T-helper 22 cell (primary cell): Measurements from ENCODE around the gene CENPC.
"Not testable (repeated sequence)": the region's sequence is repeated elsewhere in the genome, so short reads cannot be mapped to it uniquely, and the experiment has no call there.

Source experiments
- DNase-seq: peaks from one replicate; pipeline ENCODE4 v3.0.0-alpha.2; 2020; ENCODE audit warnings: low read depth

Gene CENPC

DNA sequence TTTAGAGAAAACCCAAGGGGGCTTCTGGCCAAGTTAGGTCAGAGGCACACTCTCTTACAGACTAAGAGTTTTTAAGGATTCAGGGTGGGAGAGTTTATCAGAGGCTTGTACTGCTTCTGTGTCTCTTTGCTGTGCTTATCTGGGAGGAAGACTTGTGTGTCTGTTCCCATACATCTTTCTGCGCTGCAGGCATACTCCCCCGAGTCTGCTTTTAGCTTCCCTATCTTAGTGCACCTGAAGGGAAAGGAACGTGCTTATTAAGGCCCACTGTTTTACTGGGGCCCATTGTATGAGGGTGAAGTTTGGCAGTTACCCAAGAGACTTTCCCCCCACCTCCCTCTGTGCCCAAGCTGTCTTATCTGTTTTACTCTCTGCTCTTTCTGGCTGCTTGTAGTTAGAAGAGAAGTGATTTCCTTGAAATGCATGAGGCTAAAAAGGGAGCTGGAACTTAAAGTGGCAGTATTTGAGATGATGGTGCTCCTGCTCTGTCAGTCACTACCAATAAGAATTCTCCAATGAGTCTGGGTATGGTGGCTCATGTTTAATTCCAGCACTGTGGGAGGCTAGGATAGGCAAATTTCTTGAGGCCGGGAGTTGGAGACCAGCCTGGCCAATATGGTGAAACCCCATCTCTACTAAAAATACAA, 7.0 kb upstream of the CENPC start:
- not testable (repeated sequence) for DNase-seq

DNA sequence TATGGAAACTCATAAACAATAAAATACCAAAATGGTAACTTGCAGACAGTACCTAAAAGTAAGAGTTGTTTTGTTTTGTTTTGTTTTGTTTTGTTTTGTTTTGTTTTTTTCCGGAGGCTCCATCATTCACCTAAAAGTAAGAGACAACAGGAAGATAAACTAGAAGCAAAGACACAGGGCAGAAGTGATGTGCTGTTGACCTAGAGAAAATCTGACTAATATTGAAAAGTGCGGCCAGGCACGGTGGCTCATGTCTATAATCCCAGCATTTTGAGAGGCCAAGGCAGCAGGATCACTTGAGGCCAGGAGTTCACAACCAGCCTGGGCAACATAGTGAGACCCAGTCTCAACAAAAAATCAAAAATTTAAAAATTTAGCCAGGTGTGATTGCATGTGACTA, 5.6 kb upstream of the CENPC start:
- DNase-seq, result no peak

DNA sequence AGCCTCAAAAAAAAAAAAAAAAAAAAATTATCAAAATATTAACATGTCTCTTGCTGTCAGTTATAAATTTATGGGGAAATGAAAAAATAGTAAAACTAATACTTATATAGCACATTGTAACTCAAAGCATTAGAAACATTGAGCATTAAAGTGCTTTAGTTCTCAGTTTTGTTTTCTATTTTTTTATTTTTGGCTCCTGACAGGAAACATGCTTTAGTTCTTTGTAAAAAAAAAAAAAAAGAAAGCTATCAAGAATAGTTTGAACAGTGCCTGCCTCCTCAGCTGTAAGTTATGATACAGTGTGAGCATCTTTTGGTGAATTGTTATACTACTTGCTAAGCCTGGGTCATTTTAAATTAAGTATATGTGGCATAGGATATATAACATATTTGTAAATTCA, 5.1 kb upstream of the CENPC start:
- DNase-seq, result no peak

DNA sequence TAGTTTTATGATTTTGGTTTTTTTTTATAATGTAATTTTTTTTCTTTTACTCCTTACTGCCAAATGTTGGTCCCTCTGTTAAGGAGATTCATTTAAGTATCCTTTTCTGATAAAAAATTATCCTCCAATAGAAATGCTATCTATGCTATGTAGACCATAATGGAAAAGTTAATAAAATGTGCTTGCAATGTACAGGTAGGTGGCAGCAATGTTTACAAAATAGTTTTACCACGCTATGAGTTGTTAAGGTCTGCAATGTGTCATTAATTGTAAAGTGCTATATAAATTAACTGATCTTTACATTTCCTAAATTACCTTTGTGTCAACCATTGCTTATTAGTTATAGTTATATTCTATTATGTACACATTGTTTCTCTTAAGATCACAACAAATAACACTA, 3.8 kb upstream of the CENPC start:
- DNase-seq, result no peak

DNA sequence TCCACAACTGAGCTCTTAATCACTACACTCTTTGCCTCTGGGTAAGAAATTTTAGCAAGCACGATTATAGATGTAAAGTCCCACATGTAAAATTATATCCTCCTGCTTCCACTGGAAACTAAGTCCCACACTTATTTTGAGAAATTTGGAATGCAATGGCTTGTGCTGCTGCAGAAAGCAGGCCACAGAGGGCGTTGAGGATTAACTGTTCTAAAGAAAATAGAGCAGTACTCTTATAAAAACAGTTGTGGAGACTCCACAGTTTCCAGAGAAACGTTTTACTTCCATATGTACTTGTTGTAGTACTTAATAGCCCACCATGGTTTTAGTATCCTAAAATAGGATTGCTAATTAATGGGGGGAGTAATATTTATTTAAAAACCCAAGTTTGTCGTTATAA, 1.7 kb upstream of the CENPC start:
- DNase-seq, result no peak

DNA sequence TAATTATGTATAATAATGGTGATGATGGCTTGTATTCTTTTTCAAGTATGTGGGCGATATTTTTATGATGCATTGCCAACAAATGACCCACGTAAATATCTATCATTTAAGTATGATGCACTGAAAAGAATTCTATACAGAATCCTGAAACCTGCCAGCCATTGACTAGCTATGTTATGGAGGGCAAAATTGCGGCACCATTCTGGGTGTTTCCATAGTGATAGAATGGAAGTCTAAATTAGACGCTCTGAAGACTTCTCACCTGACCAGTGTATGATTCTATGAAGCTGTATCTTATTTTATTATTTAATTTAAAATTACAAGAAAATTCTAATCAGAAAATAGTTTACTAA, 677 bp upstream of the CENPC start:
- no peak for DNase-seq

DNA sequence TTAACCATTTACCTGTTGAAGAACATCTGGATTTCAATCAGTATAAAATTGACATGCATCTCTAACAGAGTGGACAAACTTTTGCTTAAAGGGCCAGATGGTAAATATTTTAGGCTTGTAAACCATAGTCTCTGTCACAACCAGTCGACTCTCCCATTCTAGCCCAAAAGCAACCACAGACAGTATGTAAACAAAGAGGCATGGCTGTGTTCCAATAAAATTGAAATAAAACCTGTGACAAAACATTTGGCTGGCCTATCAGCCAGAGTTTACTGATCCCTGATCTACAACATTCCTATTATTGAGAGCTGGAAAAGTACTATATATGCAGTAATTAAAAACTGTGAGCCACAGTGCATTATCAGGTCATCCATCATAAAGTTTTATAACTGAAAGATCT, 3.2 kb downstream of the CENPC start:
- DNase-seq, result no peak

DNA sequence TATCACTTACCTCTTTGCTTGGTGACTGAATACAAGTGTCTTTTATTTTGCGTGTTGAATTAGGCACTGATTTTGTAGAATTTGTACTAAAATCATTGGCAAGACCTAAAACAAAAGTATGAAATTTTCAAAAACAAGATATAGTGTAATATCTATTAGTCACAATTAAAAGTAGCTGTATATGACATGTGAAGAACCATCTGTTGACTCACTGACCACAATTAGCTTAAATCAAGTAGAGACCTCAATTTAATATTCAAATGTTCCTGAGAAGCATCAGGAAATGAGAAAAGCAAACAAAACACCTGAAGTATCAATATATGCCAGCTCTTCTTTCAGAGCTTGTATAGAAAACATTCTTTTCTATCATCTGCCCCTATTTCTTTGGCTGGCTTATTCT, 5.5 kb downstream of the CENPC start:
- no peak for DNase-seq

DNA sequence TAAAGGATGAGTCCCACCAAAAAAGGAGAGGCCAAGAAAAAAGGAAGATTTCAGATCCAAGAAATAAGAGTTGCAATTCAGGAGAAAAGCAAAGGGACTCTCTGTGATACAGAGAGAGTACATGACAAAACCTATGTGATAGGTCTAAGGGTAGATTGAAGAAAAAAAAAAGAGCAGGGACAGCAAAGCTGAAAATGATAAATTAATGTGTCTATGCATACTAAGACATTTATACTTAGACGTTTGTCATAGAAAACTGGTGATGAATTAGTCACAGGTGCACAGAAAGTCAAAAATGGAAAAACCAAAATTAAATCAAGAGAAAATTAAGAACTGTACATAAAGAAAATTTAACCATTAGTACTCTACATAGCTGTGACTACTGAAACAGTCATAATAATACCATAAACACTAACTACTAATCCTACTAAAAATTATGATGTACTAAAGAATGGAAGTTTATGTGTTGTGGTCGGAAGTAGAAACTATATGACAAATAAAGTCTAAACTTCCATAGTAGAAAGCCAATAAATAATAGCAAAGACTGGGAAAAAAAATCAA, 9.9 kb downstream of the CENPC start:
- no peak for DNase-seq

DNA sequence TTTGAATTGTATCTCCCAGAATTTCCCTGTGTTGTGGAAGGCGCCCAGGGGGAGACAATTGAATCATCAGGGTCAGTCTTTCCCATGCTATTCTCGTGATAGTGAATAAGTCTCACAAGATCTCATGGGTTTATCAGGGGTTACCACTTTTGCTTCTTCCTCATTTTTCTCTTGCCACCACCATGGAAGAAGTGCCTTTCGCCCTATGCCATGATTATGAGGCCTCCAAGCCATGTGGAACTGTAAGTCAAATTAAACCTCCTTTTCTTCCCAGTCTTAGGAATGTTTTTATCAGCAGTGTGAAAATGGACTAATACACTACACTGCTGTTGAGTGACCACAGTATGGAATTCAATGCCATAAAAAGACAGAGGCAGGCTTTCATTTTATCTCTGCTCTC, 12.2 kb downstream of the CENPC start:
- DNase-seq, result no peak

DNA sequence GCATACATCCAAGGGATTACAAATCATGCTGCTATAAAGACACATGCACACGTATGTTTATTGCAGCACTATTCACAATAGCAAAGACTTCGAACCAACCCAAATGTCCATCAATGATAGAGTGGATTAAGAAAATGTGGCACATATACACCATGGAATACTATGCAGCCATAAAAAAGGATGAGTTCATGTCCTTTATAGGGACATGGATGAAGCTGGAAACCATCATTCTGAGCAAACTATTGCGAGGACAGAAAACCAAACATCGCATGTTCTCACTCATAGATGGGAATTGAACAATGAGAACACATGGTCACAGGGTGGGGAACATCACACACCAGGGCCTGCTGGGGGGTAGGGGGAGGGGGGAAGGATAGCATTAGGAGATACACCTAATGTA, 12.9 kb downstream of the CENPC start:
- DNase-seq, result not testable (repeated sequence)

DNA sequence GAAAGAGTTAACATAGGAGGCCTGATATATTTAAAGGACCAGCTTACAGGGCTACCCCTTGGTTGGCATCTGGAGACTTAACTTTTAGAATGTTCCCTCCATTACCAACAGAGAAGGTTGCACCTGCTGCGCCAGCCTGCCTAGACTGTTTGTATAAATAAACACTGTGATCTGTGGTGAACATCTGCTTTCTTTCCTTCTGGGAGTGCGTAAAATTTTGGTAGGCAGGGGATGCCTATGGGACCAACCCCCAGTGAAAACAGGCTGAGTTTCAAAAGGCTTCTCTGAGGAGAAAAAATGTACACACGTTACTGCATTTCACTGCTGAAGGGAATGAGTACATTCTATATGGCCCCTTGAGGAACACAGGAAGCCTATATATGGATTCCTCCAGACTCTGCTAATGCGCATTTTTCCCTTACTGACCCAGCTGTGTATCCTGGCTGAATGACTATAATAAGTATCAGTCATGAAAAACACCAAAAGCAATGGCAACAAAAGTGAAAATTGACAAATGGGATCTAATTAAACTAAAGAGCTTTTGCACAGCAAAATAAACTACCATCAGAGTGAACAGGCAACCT, 13.8 kb downstream of the CENPC start:
- DNase-seq, result no peak

DNA sequence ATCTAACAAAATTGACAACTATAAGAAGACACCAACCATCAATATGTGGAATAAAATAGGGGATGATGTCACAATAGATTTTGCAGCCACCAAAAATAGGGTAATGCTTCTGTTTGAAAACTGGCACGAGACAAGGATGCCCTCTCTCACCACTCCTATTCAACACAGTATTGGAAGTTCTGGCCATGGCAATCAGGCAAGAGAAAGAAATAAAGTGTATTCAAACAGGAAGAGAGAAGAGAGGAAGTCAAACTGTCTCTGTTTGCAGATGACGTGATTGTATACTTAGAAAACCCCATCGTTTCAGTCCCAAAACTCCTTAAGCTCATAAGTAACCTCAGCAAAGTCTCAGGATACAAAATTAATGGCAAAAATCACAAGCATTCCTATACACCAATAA, 21.2 kb downstream of the CENPC start:
- DNase-seq, result not testable (repeated sequence)

DNA sequence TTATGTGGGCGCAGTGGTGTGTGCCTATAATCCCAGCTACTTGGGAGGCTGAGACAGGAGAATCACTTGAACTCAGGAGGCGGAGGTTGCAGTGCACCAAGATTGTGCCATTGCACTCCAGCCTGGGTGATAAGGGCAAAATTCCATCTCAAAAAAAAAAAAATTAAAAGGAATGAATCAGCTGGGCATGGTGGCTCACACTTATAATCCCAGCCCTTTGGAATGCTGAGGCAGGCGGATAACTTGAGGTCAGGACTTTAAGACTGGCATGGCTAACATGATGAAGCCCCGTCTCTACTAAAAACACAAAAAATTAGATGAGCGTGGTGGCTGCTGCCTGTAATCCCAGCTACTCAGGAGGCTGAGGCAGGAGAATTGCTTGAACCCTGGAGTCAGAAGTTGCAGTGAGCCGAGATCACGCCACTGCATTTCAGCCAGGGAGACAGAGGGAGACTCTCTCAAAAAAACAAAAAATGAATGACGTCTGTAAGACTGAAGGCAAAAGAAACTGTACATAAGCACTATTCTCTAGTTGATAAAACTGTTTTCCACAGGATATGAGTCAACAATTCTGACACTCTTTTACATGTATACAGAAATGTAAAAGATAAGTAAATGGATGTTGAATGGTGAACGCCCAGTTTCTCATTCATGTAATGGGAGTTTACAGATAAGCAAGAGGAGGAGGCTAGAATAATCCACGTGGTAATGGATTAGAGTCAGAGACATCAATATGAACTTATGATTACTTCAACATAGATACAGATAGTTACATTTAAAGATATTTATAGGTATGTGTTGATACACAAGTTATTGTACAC, 22.2 kb downstream of the CENPC start:
- DNase-seq, result no peak

DNA sequence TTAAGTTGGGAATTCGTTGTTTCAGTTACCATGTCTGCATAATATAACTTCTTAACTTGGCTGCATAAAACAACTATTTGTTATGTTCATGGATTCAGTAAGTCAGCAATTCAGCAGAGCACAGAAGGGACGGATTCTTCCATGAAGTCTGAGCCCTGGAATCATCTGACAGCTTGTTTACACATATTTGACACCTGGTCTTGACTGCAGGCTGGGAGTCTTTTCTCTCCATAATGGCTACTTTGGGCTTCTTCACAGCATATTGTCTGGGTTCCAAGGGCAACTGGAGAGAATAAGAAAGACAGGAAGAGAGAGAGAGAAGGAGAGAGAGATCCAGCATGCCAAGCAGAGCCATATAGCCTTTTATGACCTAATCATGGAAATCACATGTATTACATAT, 23.1 kb downstream of the CENPC start:
- DNase-seq, result no peak

DNA sequence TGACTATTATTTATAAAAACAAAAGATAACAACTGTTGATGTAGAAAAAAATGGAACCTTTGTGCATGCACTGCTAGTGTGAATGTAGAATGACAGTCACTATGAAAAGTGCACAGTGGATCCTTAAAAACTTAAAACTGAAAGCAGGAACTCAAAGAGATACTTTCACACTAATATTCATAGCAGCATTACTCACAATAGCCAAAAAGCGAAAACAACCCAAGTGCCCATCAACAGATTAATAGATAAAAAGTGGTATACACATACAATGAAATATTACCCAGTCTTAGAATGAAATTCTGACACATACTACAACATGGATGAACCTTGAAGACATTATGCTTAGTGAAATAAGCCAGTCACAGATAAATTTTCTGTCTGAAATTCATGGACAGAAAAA, 23.8 kb downstream of the CENPC start:
- DNase-seq, result no peak

DNA sequence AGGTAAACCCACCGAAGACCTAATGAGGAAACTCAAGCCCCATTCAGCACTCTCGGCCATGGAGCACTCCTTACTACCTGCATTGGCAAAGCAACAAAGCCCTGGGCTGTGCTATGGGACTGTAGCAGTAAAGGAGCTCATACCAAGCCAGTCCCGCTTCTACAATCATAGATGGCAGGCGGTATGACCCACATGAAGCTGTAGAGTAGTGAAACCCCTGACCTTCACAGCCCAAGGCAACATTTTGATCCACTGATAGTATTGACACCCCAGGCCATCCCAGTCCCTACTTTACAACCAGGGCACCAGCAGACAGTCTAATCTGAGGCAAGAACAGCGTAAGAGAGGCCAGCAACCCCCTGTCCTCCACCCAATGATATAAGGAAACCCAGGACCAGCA, 25.2 kb downstream of the CENPC start:
- no peak for DNase-seq

DNA sequence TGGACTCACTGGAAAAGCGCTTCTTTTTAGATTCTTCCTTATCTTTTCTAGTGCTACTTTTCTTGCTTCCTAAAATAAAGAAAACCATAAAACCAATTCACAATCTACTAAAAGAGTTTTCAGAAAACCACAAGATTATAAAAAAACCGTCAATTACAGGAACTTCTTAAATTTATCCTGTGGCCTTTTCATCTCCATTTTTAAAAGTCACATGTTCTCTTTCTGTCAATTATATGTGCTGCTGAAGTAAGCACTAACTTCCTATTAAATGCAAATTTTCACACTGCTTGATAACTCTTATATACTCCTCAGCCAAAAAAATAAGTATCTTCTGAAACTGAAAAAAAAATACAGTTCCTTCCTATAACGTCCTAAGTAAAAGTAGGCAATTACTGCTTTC, 32.8 kb downstream of the CENPC start:
- DNase-seq, result no peak

DNA sequence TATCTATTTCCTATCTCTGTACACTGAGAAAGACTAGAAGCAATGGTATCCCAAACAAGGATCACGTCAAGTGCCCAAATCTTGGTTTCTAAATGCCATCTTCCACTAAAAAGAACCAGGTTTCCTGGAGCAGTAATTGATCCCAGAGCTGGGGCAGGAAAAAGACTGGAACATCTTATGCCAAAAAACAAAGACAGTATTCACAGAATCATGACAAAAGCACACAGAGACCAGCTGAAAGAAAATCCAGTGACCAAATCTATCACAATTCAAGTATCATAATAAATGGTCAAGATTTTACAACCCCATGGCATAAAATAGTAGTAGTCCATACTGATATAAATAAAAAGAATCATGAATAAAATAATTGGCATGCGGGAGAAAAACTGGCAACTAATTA, 44.9 kb downstream of the CENPC start:
- DNase-seq, result no peak

DNA sequence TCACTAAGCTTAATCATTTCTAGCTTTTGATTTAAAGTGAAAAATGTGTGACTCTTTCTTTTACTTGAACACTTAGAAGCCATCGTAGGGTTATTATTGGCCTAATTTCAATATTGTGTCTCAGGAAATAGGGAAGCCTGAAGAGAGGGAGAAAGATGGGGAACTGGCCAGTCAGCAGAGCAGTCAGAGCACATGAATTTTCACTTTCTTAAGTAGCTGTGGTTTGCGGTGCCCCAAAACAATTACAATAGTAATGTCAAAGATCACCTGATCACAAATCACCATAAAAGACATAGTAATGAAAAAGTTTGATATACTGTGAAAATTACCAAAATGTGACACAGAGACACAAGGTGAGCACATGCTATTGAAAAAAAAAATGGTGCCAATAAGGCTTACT, 45.5 kb downstream of the CENPC start:
- no peak for DNase-seq

DNA sequence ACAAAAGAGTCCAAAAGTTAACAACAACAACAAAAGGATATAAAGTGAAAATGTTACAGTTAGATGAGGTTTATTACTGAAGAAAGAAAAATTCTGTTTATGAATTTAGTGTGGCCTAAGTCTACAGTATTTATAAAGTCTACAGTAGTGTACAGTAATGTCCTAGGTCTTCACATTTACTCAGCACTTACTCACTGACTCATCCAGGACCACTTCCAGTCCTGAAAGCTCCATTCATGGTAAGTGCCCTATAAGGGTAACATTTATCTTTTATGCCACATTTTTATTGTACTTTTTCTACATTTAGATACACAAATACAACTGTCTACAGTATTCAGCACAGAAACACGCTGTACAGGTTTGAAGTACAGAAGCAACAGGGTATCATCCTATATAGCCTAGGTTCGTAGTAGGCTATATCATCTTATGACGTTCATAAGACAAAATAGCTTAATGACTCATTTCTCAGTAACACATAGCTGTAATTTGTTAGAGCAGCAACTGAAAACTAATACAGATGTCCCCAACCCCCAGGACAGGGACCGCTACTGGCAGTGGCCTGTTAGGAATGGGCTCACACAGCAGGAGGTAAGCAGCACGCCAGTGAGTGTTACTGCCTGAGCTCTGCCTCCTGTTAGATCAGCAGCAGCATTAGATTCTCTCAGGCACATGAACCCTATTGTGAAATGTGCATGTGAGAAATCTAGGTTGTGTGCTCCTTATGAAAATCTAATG, 61.3 kb downstream of the CENPC start:
- DNase-seq, result no peak

DNA sequence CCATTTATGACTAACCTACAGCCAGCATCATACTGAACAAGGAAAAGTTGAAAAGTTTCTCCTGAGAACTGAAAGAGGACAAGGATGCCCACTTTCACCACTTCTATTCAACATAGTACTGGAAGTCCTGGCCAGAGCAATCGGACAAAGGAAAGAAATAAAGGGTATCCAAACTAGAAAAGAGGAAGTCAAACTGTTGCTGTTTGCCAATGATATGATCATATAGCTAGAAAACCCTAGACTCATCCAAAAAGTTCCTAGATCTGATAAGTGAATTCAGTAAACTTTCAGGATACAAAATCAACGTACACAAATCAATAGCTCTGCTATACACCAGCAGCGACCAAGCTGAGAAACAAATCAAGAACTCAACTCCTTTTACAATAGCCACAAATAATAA, 64.5 kb downstream of the CENPC start:
- no peak for DNase-seq

DNA sequence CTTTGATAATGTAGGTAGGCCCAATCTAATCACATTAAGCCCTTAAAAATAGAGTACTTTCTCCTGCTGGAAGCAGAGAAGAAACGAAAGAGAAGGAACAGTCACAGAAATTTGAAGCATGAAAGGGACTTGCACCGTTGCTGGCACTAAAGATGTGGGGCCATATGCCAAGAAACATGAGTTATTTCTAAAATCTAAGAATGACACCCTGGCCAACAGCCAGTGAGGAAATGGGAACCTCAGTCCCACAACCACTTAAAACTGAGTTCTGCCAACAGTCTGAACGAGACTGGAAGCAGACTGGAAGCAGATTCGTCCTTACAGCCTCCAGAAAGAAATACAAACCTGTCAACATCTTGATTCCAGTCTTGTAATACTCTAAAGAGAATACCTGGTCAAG, 70.1 kb downstream of the CENPC start:
- DNase-seq, result no peak
